Endothelial cell of umbilical vein (primary cell): ENCODE measurements around the gene DGCR6L. TPM values are rescaled to one million over a fixed set of nuclear protein-coding genes. Genes with fewer than 3 reads are reported as not detected.
"Not testable (repeated sequence)": the region's sequence is repeated elsewhere in the genome, so short reads cannot be mapped to it uniquely, and the experiment has no call there.

Experiments
- BruUV-seq: library from RNA; stranded (reverse); fragments of 400-500 nt; replicated peaks from 2 replicates; lab custom pipeline; 2021; lab: Mats Ljungman, UMichigan
- CTCF ChIA-PET: fragments of 300-600, 350-600 bp; sonication (Branson Sonifier 250); formaldehyde crosslinking; loops from one replicate; lab custom pipeline; 2021; ENCODE audit warnings: antibody characterized with exemption, inconsistent platforms; lab: Charles Lee
- POLR2A ChIA-PET: fragments of 300-600, 350-600 bp; sonication (Branson Sonifier 250); formaldehyde crosslinking; loops from one replicate; lab custom pipeline; 2021; ENCODE audit warnings: antibody characterized with exemption, inconsistent platforms; lab: Charles Lee
- DNase-seq: peaks from one replicate; pipeline ENCODE4 v3.0.0-alpha.2; 2011; ENCODE audit warnings: low read depth, low spot score
- FAIRE-seq: peaks from 2 replicates; lab custom pipeline; 2011; peaks lifted over from hg19 to GRCh38; lab: Jason Lieb, UNC
- H2AFZ ChIP-seq: 2 replicates; pipeline ENCODE4 v1.6.0; 2012; ENCODE audit warnings: low read depth, low read length, control low read depth, inconsistent platforms
- H3K27ac ChIP-seq: 2 replicates; pipeline ENCODE4 v1.5.1; 2011; ENCODE audit warnings: low read depth, mild to moderate bottlenecking, control low read depth, low read length, moderate library complexity; ENCODE audit not compliant: insufficient read depth
- H3K27me3 ChIP-seq, 2 experiments: 2 replicates each; pipeline versions ENCODE4 v1.6.0 to v1.6.1; 2011; ENCODE audit warnings: low read length in 2 of 2, mixed read lengths in 1 of 2; ENCODE audit not compliant: control insufficient read depth in 2 of 2, insufficient read depth in 2 of 2
- H3K36me3 ChIP-seq, 2 experiments: 2 replicates in 1 of 2; 3 replicates in 1 of 2; pipeline ENCODE4 v1.5.1; 2011; ENCODE audit warnings: low read length in 2 of 2, mild to moderate bottlenecking in 1 of 2, moderate library complexity in 1 of 2; ENCODE audit not compliant: control insufficient read depth in 2 of 2, insufficient read depth in 2 of 2; ENCODE audit errors: extremely low read depth in 1 of 2
- H3K4me1 ChIP-seq: 3 replicates; pipeline ENCODE4 v1.5.1; 2011; ENCODE audit warnings: mild to moderate bottlenecking, low read length; ENCODE audit not compliant: control insufficient read depth, insufficient read depth; ENCODE audit errors: extremely low read depth
- H3K4me2 ChIP-seq: 2 replicates; pipeline ENCODE4 v1.6.1; 2011; ENCODE audit warnings: low read length, control low read depth, mixed read lengths; ENCODE audit not compliant: insufficient read depth
- H3K4me3 ChIP-seq, 3 experiments: fragments of 200-600 bp in 1 of 3; sonication (generic), shearing (Covaris generic) in 1 of 3; replicated peaks in 1 of 3; 2 replicates each; pipeline ENCODE4 v1.5.1; 2011 to 2016; ENCODE audit warnings: control low read depth in 3 of 3, low read length in 3 of 3, mild to moderate bottlenecking in 2 of 3, inconsistent platforms in 1 of 3, low read depth in 1 of 3, moderate library complexity in 1 of 3; ENCODE audit not compliant: insufficient read depth in 1 of 3
- H3K79me2 ChIP-seq: 2 replicates; pipeline ENCODE4 v1.6.0; 2012; ENCODE audit warnings: low read length, inconsistent platforms; ENCODE audit not compliant: control insufficient read depth, insufficient read depth
- H3K9ac ChIP-seq: replicated peaks from 2 replicates; pipeline ENCODE3; 2011; ENCODE audit warnings: low read length, control low read depth; ENCODE audit not compliant: insufficient read depth; ENCODE audit errors: extremely low read depth
- H3K9me1 ChIP-seq: replicated peaks from 3 replicates; pipeline ENCODE4 v1.6.0; 2011; ENCODE audit warnings: mild to moderate bottlenecking, low read length; ENCODE audit not compliant: control insufficient read depth, insufficient read depth; ENCODE audit errors: extremely low read depth
- H3K9me3 ChIP-seq: replicated peaks from 2 replicates; pipeline ENCODE4 v1.5.1; 2012; ENCODE audit warnings: low read length, inconsistent platforms; ENCODE audit not compliant: control insufficient read depth, insufficient read depth
- H4K20me1 ChIP-seq: replicated peaks from 2 replicates; pipeline ENCODE3; 2011; ENCODE audit warnings: mild to moderate bottlenecking, low read length; ENCODE audit not compliant: control insufficient read depth, insufficient read depth; ENCODE audit errors: extremely low read depth
- EZH2 ChIP-seq: IDR thresholded peaks from 2 replicates; pipeline ENCODE4 v1.6.1; 2012; ENCODE audit warnings: borderline replicate concordance, low read depth, mild to moderate bottlenecking, moderate library complexity, low read length, inconsistent platforms; ENCODE audit not compliant: severe bottlenecking
- FOS ChIP-seq: IDR thresholded peaks from 2 replicates; pipeline ENCODE4 v1.6.1; 2011; ENCODE audit warnings: mild to moderate bottlenecking, low read length, moderate library complexity, borderline replicate concordance; ENCODE audit not compliant: insufficient read depth
- GATA2 ChIP-seq: IDR thresholded peaks from 2 replicates; pipeline ENCODE4 v1.7.0; 2011; ENCODE audit warnings: low read depth, mild to moderate bottlenecking, moderate library complexity, mixed read lengths, low read length; ENCODE audit not compliant: insufficient read length, insufficient read depth
- JUN ChIP-seq: IDR thresholded peaks from 2 replicates; pipeline ENCODE4 v1.6.1; 2011; ENCODE audit warnings: borderline replicate concordance, low read depth; ENCODE audit not compliant: insufficient read length, insufficient read depth
- MYC ChIP-seq: IDR thresholded peaks from one replicate; pipeline ENCODE4 v1.6.1; 2011; ENCODE audit warnings: mild to moderate bottlenecking, low read depth, low read length
- POLR2AphosphoS5 ChIP-seq: IDR thresholded peaks from 2 replicates; pipeline ENCODE4 v1.6.1; 2012; ENCODE audit warnings: low read depth, mild to moderate bottlenecking, control low read depth, low read length, moderate library complexity; ENCODE audit not compliant: insufficient read depth
- dilution Hi-C: fragments of 300-500 bp; cut with MboI; formaldehyde crosslinking; loops from one replicate; pipeline ENCODE4 v1.15.0; 2019; ENCODE audit warnings: low sequenced_read_pairs; ENCODE audit not compliant: extremely low pct_ligation_motif_present
- intact Hi-C: fragments of 100-400 bp; cut with micrococcal nuclease; formaldehyde crosslinking; loops from one replicate; pipeline ENCODE4 v1.10.0; 2022
- polyA plus RNA-seq, 4 experiments: library from polyadenylated mRNA; depleted of rRNA in 3 of 4; stranded (reverse) in 3 of 4; unstranded in 1 of 4; fragments of >200 nt; gene quantifications; 2 replicates each; pipeline versions ENCODE4 v1.2.1 to v1.2.3, GENCODE V29; 2011 to 2012; ENCODE audit warnings: missing spikeins in 1 of 4
- total RNA-seq: library from RNA; stranded (reverse); gene quantifications from 2 replicates; pipeline ENCODE4 v1.2.3, GENCODE V29; 2021
- TF ChIP-seq, protein P1 (sequence below): IDR thresholded peaks from 2 replicates; pipeline ENCODE4 v1.6.1; 2011; ENCODE audit not compliant: insufficient read depth, insufficient read length
- TF ChIP-seq, protein P2 (sequence below), 2 donors: IDR thresholded peaks; 1 replicate in 1 of 2; 2 replicates in 1 of 2; pipeline ENCODE4 v1.5.1; 2011; ENCODE audit warnings: low read length in 2 of 2, mild to moderate bottlenecking in 2 of 2, moderate library complexity in 2 of 2, control low read depth in 1 of 2, inconsistent platforms in 1 of 2, low read depth in 1 of 2; ENCODE audit not compliant: insufficient read depth in 1 of 2; ENCODE audit errors: extremely low read depth in 1 of 2

The DGCR6L gene
- total and polyA plus RNA-seq, 2 donors (not counting 3 experiments of a cell fraction or from before 2014, with no cell fraction given), result 38.0 to 67.5 TPM

DNA sequence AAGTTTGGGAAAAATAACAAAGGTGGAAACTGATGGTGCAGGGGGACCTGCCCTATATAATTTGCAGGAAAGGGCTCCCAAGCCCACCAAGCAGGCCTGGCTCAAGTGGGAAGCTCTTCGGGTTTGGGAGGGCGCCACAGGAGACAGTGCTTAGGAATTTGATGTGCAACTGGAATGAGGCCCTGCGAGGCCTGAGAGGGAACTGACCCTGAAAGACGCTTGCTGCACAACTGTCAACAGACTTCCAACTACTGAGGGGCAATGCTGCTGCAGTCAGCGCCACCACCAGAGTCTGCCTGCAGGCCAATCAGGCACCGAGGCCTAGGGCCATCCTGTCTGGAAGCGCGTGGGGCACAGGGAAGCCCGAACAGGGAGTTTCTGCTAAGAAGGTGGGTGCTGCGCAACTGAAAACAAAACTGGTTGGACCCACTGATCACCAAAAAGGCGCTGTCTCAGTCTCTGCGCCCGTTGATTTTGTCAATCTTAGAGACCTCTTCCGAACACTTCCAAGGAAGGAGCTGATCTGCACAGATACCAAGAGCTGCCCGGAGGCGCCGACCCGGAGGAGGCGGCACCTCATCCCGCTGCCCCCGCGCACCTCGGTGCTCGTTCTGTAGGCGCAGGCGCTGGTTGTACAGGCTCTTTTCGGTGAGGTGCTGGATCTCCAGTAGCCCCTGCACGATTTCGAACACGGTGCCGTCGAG lies 667 bp downstream of the DGCR6L start:
- no peaks in the 10 kb centered on the region for H3K9me3 ChIP-seq
- H3K79me2 ChIP-seq, result peaks cover 9% of the 10 kb centered on the region
- no peaks in the 10 kb centered on the region for H3K9me1 ChIP-seq
- peak overlapping the region; percentile 68 for H3K4me2 ChIP-seq
- TF ChIP-seq, protein P1, sequence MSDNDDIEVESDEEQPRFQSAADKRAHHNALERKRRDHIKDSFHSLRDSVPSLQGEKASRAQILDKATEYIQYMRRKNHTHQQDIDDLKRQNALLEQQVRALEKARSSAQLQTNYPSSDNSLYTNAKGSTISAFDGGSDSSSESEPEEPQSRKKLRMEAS, result no peak
- no peak for TF ChIP-seq EZH2
- TF ChIP-seq JUN, result no peak
- TF ChIP-seq FOS, result no peak
- TF ChIP-seq GATA2, result no peak
- no peak for TF ChIP-seq POLR2AphosphoS5
- TF ChIP-seq, protein P2, sequence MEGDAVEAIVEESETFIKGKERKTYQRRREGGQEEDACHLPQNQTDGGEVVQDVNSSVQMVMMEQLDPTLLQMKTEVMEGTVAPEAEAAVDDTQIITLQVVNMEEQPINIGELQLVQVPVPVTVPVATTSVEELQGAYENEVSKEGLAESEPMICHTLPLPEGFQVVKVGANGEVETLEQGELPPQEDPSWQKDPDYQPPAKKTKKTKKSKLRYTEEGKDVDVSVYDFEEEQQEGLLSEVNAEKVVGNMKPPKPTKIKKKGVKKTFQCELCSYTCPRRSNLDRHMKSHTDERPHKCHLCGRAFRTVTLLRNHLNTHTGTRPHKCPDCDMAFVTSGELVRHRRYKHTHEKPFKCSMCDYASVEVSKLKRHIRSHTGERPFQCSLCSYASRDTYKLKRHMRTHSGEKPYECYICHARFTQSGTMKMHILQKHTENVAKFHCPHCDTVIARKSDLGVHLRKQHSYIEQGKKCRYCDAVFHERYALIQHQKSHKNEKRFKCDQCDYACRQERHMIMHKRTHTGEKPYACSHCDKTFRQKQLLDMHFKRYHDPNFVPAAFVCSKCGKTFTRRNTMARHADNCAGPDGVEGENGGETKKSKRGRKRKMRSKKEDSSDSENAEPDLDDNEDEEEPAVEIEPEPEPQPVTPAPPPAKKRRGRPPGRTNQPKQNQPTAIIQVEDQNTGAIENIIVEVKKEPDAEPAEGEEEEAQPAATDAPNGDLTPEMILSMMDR (IDR thresholded peaks at IDR 0.05; ENCODE audit: extremely low read depth in 1 of 2, insufficient read depth in 1 of 2, low read depth in 1 of 2, low read length in 2 of 2), result no peak
- no peak for TF ChIP-seq MYC
- POLR2A ChIA-PET, result no interaction called here
- no peaks in the 10 kb centered on the region for H3K27me3 ChIP-seq
- CTCF ChIA-PET, result interaction anchor here (0.5 to 1.4 kb wide), 6 partner anchors 8 to 245 kb away, joined by 3 to 8 read pairs (median 3); no protein-coding TSS in a partner anchor
- H3K9ac ChIP-seq, result peak overlapping the region; percentile 20
- peaks cover 10% of the 10 kb centered on the region for H3K4me1 ChIP-seq
- dilution Hi-C loops (no loop called here), intact Hi-C loops (no loop called here)
- H3K4me3 ChIP-seq, result peak overlapping the region; percentile 70 to 95 (median 72)
- peak overlapping the region; percentile 90 for H2AFZ ChIP-seq
- no peaks in the 10 kb centered on the region for H3K36me3 ChIP-seq
- H3K27ac ChIP-seq, result no peak overlapping the region
- peak; percentile 80 for FAIRE-seq
- no peaks in the 10 kb centered on the region for H4K20me1 ChIP-seq
- peak; percentile 32 for DNase-seq
- BruUV-seq, result no TSS peak

GRCh38 chr22:20318043-20318688 lies 1.7 kb downstream of the DGCR6L start:
- H2AFZ ChIP-seq, H4K20me1 ChIP-seq, dilution Hi-C loops, BruUV-seq, H3K9me3 ChIP-seq, H3K4me2 ChIP-seq, H3K9ac ChIP-seq, intact Hi-C loops, H3K9me1 ChIP-seq, DNase-seq, H3K27me3 ChIP-seq, H3K4me3 ChIP-seq, POLR2A ChIA-PET, H3K79me2 ChIP-seq, H3K27ac ChIP-seq, H3K36me3 ChIP-seq: not testable (repeated sequence)
- peaks cover 10% of the 10 kb centered on the region for H3K4me1 ChIP-seq
- CTCF ChIA-PET, result interaction anchor here (1.0 to 1.3 kb wide), 4 partner anchors 12 to 32 kb away, joined by 3 to 5 read pairs (median 4); no protein-coding TSS in a partner anchor
- FAIRE-seq, result peak; percentile 80
